HG02759 (cell line): ENCODE results near the gene SLC29A4.

Experiments
- ATAC-seq: cut with Tn5 transposase; IDR thresholded peaks from one replicate; pipeline ENCODE4 v1.9.1; 2021; ENCODE audit warnings: mild to moderate bottlenecking, moderate library complexity; ENCODE audit not compliant: unreplicated experiment

Gene SLC29A4

GRCh38 chr7:5350600-5351385 lies 68.0 kb downstream of the SLC29A4 start:
- no peak for ATAC-seq

- ATAC-seq = no peak
These were observed 68.9 kb downstream of the SLC29A4 start for GRCh38 chr7:5351507-5352265.

- no peak for ATAC-seq
These were observed 69.8 kb downstream of the SLC29A4 start for GRCh38 chr7:5352440-5353010.

- no peak for ATAC-seq
These were observed 71.9 kb downstream of the SLC29A4 start for GRCh38 chr7:5354460-5355232.
